ENCODE measurements around the gene CCT6A.
"Not testable (repeated sequence)": the region's sequence is repeated elsewhere in the genome, so short reads cannot be mapped to it uniquely, and the experiment has no call there.

The CCT6A gene, protein sequence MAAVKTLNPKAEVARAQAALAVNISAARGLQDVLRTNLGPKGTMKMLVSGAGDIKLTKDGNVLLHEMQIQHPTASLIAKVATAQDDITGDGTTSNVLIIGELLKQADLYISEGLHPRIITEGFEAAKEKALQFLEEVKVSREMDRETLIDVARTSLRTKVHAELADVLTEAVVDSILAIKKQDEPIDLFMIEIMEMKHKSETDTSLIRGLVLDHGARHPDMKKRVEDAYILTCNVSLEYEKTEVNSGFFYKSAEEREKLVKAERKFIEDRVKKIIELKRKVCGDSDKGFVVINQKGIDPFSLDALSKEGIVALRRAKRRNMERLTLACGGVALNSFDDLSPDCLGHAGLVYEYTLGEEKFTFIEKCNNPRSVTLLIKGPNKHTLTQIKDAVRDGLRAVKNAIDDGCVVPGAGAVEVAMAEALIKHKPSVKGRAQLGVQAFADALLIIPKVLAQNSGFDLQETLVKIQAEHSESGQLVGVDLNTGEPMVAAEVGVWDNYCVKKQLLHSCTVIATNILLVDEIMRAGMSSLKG

GRCh38 chr7:56051339-56052191 lies at the start of gene CCT6A, which contains the start of gene PSPH:
Gene CCT6A (plus strand): TSS chr7:56051765. CDS start chr7:56051849, 84 bp downstream.
Gene PSPH (minus strand): TSS chr7:56051444. CDS start chr7:56021212, 30,232 bp downstream.
- Histone ChIP-seq H3K27ac (ENCODE audit: low read depth in 2 of 2, low read length in 2 of 2) (peak within 1 kb of the TSS; percentile 94 to 95), H3K27me3 (ENCODE audit: control insufficient read depth in 2 of 2, insufficient read depth in 2 of 2, low read length in 2 of 2) (no peaks in the 10 kb centered on the region), H3K9ac (ENCODE audit: low read depth in 1 of 2, low read length in 2 of 2) (peak within 1 kb of the TSS; percentile 95 to 99), H3K4me1 (ENCODE audit: control insufficient read depth in 2 of 2, insufficient read depth in 2 of 2, low read length in 2 of 2) (peaks cover 12 to 13% of the 10 kb centered on the region in 2 donors), H3K36me3 (ENCODE audit: control insufficient read depth in 2 of 2, insufficient read depth in 2 of 2, low read length in 2 of 2) (peaks cover 22 to 25% of the 10 kb centered on the region in 2 donors), H3K9me3 (ENCODE audit: control insufficient read depth in 2 of 2, low read length in 2 of 2) (no peaks in the 10 kb centered on the region), H3K4me3 (ENCODE audit: low read length in 2 of 2) (peak within 1 kb of the TSS; percentile 97 to 98)

DNA sequence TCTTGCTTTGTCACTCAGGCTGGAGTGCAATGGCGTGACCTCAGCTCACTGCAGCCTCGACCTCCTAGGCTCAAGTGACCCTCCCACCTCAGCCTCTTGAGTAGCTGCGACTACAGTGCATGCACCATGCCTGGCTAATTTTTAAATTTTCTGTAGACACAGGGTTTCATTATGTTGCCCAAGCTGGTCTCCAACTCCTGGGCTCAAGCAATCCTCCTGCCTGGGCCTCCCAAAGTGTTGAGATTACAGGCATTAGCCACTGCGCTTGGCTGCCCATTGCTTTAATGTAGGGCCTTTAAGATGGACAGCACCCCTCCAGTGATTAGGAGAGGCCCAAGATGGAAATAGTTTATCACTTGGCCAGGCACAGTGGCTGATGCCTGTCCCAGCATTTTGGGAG lies 47.8 kb upstream of the CCT6A start:
- no peak overlapping the region for H3K27ac ChIP-seq (ENCODE audit: low read depth in 2 of 2, low read length in 2 of 2)
- H3K36me3 ChIP-seq (ENCODE audit: control insufficient read depth in 2 of 2, insufficient read depth in 2 of 2, low read length in 2 of 2): peaks cover 3 to 6% of the 10 kb centered on the region in 2 donors
- H3K4me1 ChIP-seq (ENCODE audit: control insufficient read depth in 2 of 2, insufficient read depth in 2 of 2, low read length in 2 of 2): no peaks in the 10 kb centered on the region
- no peak overlapping the region for H3K9ac ChIP-seq (ENCODE audit: low read depth in 1 of 2, low read length in 2 of 2)
- no peaks in the 10 kb centered on the region for H3K27me3 ChIP-seq (ENCODE audit: control insufficient read depth in 2 of 2, insufficient read depth in 2 of 2, low read length in 2 of 2)
- no peaks in the 10 kb centered on the region for H3K9me3 ChIP-seq (ENCODE audit: control insufficient read depth in 2 of 2, low read length in 2 of 2)
- no peak overlapping the region for H3K4me3 ChIP-seq (ENCODE audit: low read length in 2 of 2)

DNA sequence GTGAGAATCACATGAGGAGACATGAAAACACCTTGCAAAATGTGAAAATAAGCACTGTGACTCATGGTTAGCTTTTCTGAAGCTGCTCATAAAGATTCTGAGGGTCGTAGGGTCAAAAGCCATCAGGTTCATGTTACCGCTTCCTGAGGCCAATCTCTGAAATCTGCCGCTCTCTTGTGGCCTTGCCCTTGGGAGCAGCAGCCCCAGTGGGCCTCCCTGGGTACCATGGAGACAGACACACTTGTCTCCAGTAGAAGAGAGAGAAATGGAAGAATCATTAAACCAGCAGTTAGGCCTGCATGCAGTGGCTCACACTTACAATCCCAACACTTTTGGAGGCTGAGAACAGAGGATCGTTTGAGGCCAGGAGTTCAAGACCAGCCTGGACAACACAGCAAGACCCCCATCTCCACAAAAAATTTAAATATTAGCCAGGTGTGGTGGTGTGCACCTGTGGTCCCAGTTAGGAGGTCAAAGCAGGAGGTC lies 44.4 kb upstream of the CCT6A start:
- Histone ChIP-seq H3K4me3 (ENCODE audit: low read length in 2 of 2) (no peak overlapping the region), H3K27ac (ENCODE audit: low read depth in 2 of 2, low read length in 2 of 2) (no peak overlapping the region), H3K9me3 (ENCODE audit: control insufficient read depth in 2 of 2, low read length in 2 of 2) (no peaks in the 10 kb centered on the region), H3K27me3 (ENCODE audit: control insufficient read depth in 2 of 2, insufficient read depth in 2 of 2, low read length in 2 of 2) (no peaks in the 10 kb centered on the region), H3K9ac (ENCODE audit: low read depth in 1 of 2, low read length in 2 of 2) (no peak overlapping the region), H3K4me1 (ENCODE audit: control insufficient read depth in 2 of 2, insufficient read depth in 2 of 2, low read length in 2 of 2) (peaks cover 0 to 2% of the 10 kb centered on the region in 2 donors), H3K36me3 (ENCODE audit: control insufficient read depth in 2 of 2, insufficient read depth in 2 of 2, low read length in 2 of 2) (no peaks in the 10 kb centered on the region)

GRCh38 chr7:56007891-56008290 lies 43.7 kb upstream of the CCT6A start:
- no peak overlapping the region for H3K9ac ChIP-seq (ENCODE audit: low read depth in 1 of 2, low read length in 2 of 2)
- no peak overlapping the region for H3K27ac ChIP-seq (ENCODE audit: low read depth in 2 of 2, low read length in 2 of 2)

DNA sequence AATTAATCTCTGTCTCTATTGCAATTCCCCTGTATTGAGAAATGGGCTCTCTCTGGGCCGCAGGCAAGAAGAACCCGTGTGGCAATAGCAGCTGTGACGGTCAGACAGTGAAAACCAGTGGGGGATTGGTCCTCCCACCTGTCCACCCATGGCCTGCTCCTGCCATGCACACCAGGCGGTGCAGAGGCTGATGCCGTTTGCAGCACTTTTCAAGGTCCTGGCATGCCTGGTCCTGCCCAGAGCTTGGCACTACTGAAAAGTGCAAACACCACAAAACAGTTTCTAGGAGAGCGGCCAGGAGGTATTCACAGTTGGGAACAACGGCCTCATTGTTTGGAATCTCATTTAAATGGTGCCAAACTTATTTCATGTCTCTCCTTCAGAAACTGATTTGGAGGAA lies 41.9 kb upstream of the CCT6A start:
- Histone ChIP-seq H3K27me3 (ENCODE audit: control insufficient read depth in 2 of 2, insufficient read depth in 2 of 2, low read length in 2 of 2) (no peaks in the 10 kb centered on the region), H3K36me3 (ENCODE audit: control insufficient read depth in 2 of 2, insufficient read depth in 2 of 2, low read length in 2 of 2) (peaks cover 0 to 5% of the 10 kb centered on the region in 2 donors), H3K27ac (ENCODE audit: low read depth in 2 of 2, low read length in 2 of 2) (no peak overlapping the region), H3K4me1 (ENCODE audit: control insufficient read depth in 2 of 2, insufficient read depth in 2 of 2, low read length in 2 of 2) (peaks cover 0 to 2% of the 10 kb centered on the region in 2 donors), H3K9me3 (ENCODE audit: control insufficient read depth in 2 of 2, low read length in 2 of 2) (no peaks in the 10 kb centered on the region), H3K4me3 (ENCODE audit: low read length in 2 of 2) (no peak overlapping the region), H3K9ac (ENCODE audit: low read depth in 1 of 2, low read length in 2 of 2) (no peak overlapping the region)

More at GRCh38 chr7:56007891-56008290, 43.7 kb upstream of the CCT6A start:
- Histone ChIP-seq H3K27me3 (ENCODE audit: control insufficient read depth in 2 of 2, insufficient read depth in 2 of 2, low read length in 2 of 2) (no peaks in the 10 kb centered on the region), H3K4me3 (ENCODE audit: low read length in 2 of 2) (no peak overlapping the region), H3K36me3 (ENCODE audit: control insufficient read depth in 2 of 2, insufficient read depth in 2 of 2, low read length in 2 of 2) (no peaks in the 10 kb centered on the region), H3K4me1 (ENCODE audit: control insufficient read depth in 2 of 2, insufficient read depth in 2 of 2, low read length in 2 of 2) (peaks cover 0 to 2% of the 10 kb centered on the region in 2 donors), H3K9me3 (ENCODE audit: control insufficient read depth in 2 of 2, low read length in 2 of 2) (no peaks in the 10 kb centered on the region)

DNA sequence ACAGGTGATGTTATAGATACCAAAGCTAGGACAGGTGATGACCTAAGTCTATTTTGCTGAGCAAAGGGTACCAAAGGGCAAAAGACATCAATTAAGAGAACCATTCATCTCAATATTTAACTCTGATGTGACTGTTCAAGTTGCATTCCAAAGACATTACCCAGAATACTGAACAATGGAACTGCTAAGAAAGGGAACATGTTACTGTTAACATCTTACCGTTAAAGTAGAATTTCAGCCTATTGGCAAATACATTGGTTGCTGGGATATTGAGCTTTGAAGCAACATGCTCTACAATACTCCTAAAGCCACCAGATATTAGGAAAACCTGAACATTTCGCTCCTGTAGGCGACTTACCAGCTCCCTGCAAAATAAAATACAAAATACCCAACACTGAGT lies 34.5 kb upstream of the CCT6A start:
- H3K9ac ChIP-seq (ENCODE audit: low read depth in 1 of 2, low read length in 2 of 2); H3K4me1 ChIP-seq (ENCODE audit: control insufficient read depth in 2 of 2, insufficient read depth in 2 of 2, low read length in 2 of 2); H3K9me3 ChIP-seq (ENCODE audit: control insufficient read depth in 2 of 2, low read length in 2 of 2); H3K27me3 ChIP-seq (ENCODE audit: control insufficient read depth in 2 of 2, insufficient read depth in 2 of 2, low read length in 2 of 2); H3K27ac ChIP-seq (ENCODE audit: low read depth in 2 of 2, low read length in 2 of 2); H3K4me3 ChIP-seq (ENCODE audit: low read length in 2 of 2); H3K36me3 ChIP-seq (ENCODE audit: control insufficient read depth in 2 of 2, insufficient read depth in 2 of 2, low read length in 2 of 2): not testable (repeated sequence)

GRCh38 chr7:56019501-56019900 lies 32.1 kb upstream of the CCT6A start:
- no peak overlapping the region for H3K9ac ChIP-seq (ENCODE audit: low read depth in 1 of 2, low read length in 2 of 2)
- H3K27me3 ChIP-seq (ENCODE audit: control insufficient read depth in 2 of 2, insufficient read depth in 2 of 2, low read length in 2 of 2): no peaks in the 10 kb centered on the region
- no peaks in the 10 kb centered on the region for H3K9me3 ChIP-seq (ENCODE audit: control insufficient read depth in 2 of 2, low read length in 2 of 2)
- H3K36me3 ChIP-seq (ENCODE audit: control insufficient read depth in 2 of 2, insufficient read depth in 2 of 2, low read length in 2 of 2): peaks cover 4 to 7% of the 10 kb centered on the region in 2 donors
- H3K4me1 ChIP-seq (ENCODE audit: control insufficient read depth in 2 of 2, insufficient read depth in 2 of 2, low read length in 2 of 2): no peaks in the 10 kb centered on the region
- no peak overlapping the region for H3K4me3 ChIP-seq (ENCODE audit: low read length in 2 of 2)
- no peak overlapping the region for H3K27ac ChIP-seq (ENCODE audit: low read depth in 2 of 2, low read length in 2 of 2)

DNA sequence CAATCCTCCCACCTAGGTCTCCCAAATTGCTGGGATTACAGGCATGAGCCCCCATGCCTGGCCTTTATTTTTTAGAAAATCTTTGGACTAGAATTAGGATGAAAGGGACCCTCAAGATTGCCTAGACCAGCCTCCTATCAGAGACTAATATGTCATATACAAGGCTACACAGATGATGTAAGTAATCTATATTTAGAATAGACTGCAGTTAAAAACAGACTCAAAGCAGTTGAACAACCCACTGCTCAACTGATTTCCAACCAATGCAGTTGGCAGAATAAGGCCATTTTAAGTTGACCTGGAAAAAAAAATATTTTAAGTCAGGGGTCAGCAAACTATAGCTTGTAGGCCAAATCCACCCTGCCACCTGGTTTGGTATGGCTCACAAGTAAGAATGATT lies 28.1 kb upstream of the CCT6A start:
- no peak overlapping the region for H3K4me3 ChIP-seq (ENCODE audit: low read length in 2 of 2)
- peaks cover 2 to 7% of the 10 kb centered on the region in 2 donors for H3K36me3 ChIP-seq (ENCODE audit: control insufficient read depth in 2 of 2, insufficient read depth in 2 of 2, low read length in 2 of 2)
- no peak overlapping the region for H3K27ac ChIP-seq (ENCODE audit: low read depth in 2 of 2, low read length in 2 of 2)
- no peaks in the 10 kb centered on the region for H3K27me3 ChIP-seq (ENCODE audit: control insufficient read depth in 2 of 2, insufficient read depth in 2 of 2, low read length in 2 of 2)
- no peaks in the 10 kb centered on the region for H3K4me1 ChIP-seq (ENCODE audit: control insufficient read depth in 2 of 2, insufficient read depth in 2 of 2, low read length in 2 of 2)
- H3K9ac ChIP-seq (ENCODE audit: low read depth in 1 of 2, low read length in 2 of 2): no peak overlapping the region
- no peaks in the 10 kb centered on the region for H3K9me3 ChIP-seq (ENCODE audit: control insufficient read depth in 2 of 2, low read length in 2 of 2)

DNA sequence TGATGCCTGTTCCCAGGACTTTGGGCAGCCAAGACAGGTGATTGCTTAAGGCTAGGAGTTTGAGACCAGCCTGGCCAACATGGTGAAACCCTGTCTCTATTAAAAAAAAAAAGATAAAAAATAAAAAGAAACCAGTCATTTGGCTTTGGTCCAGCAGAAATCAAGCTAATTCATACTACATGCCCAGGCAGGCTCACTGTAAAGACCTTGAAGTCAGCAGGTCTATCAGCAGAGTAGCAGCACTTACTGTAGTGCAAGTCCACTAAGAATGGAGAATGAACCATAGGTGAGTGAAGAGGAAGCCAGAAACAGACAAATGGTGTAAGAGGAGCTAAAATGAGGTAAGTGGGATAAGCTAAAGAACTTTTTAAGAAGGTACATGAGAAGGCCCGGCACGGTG lies 25.0 kb upstream of the CCT6A start:
- H3K4me1 ChIP-seq (ENCODE audit: control insufficient read depth in 2 of 2, insufficient read depth in 2 of 2, low read length in 2 of 2): no peaks in the 10 kb centered on the region
- H3K27me3 ChIP-seq (ENCODE audit: control insufficient read depth in 2 of 2, insufficient read depth in 2 of 2, low read length in 2 of 2): no peaks in the 10 kb centered on the region
- H3K36me3 ChIP-seq (ENCODE audit: control insufficient read depth in 2 of 2, insufficient read depth in 2 of 2, low read length in 2 of 2): no peaks in the 10 kb centered on the region
- no peaks in the 10 kb centered on the region for H3K9me3 ChIP-seq (ENCODE audit: control insufficient read depth in 2 of 2, low read length in 2 of 2)
- H3K9ac ChIP-seq (ENCODE audit: low read depth in 1 of 2, low read length in 2 of 2): no peak overlapping the region
- H3K27ac ChIP-seq (ENCODE audit: low read depth in 2 of 2, low read length in 2 of 2): no peak overlapping the region
- H3K4me3 ChIP-seq (ENCODE audit: low read length in 2 of 2): no peak overlapping the region

Measured in mucosa of rectum (tissue), 2 donors.